ENCODE data around the gene PDZK1IP1.
"Not testable (repeated sequence)": the region's sequence is repeated elsewhere in the genome, so short reads cannot be mapped to it uniquely, and the experiment has no call there.

Gene PDZK1IP1

GRCh38 chr1:47223921-47224675, 34.3 kb upstream of the PDZK1IP1 start:
- DNase-seq (ENCODE audit: low read depth) = no peak

GRCh38 chr1:47223174-47223920, 33.5 kb upstream of the PDZK1IP1 start:
- no peak for DNase-seq (ENCODE audit: low read depth)

GRCh38 chr1:47222476-47222875, 32.6 kb upstream of the PDZK1IP1 start:
- DNase-seq (ENCODE audit: low read depth) = no peak

GRCh38 chr1:47219590-47220220, 29.9 kb upstream of the PDZK1IP1 start:
- no peak for DNase-seq (ENCODE audit: low read depth)

GRCh38 chr1:47219001-47219400, 29.2 kb upstream of the PDZK1IP1 start:
- no peak for DNase-seq (ENCODE audit: low read depth)

GRCh38 chr1:47216278-47217059, 26.6 kb upstream of the PDZK1IP1 start:
- no peak for DNase-seq (ENCODE audit: low read depth)

GRCh38 chr1:47215713-47216112, 25.9 kb upstream of the PDZK1IP1 start:
- no peak for DNase-seq (ENCODE audit: low read depth)

GRCh38 chr1:47214549-47214948, 24.7 kb upstream of the PDZK1IP1 start:
- DNase-seq (ENCODE audit: low read depth) = no peak

GRCh38 chr1:47213230-47213963, 23.6 kb upstream of the PDZK1IP1 start:
- DNase-seq (ENCODE audit: low read depth) = no peak

GRCh38 chr1:47212636-47213229, 22.9 kb upstream of the PDZK1IP1 start:
- no peak for DNase-seq (ENCODE audit: low read depth)

- no peak for DNase-seq (ENCODE audit: low read depth)
Observed at GRCh38 chr1:47211796-47212269, 22.0 kb upstream of the PDZK1IP1 start.

- no peak for DNase-seq (ENCODE audit: low read depth)
Observed at GRCh38 chr1:47210666-47211065, 20.8 kb upstream of the PDZK1IP1 start.

GRCh38 chr1:47209725-47210325, 20.0 kb upstream of the PDZK1IP1 start:
- no peak for DNase-seq (ENCODE audit: low read depth)

GRCh38 chr1:47209091-47209490, 19.3 kb upstream of the PDZK1IP1 start:
- no peak for DNase-seq (ENCODE audit: low read depth)

- DNase-seq (ENCODE audit: low read depth) = no peak
Observed at GRCh38 chr1:47208374-47208850, 18.6 kb upstream of the PDZK1IP1 start.

- no peak for DNase-seq (ENCODE audit: low read depth)
Observed at GRCh38 chr1:47207803-47208373, 18.1 kb upstream of the PDZK1IP1 start.

GRCh38 chr1:47205918-47206317, 16.1 kb upstream of the PDZK1IP1 start:
- no peak for DNase-seq (ENCODE audit: low read depth)

GRCh38 chr1:47203504-47203903, 13.7 kb upstream of the PDZK1IP1 start:
- not testable (repeated sequence) for DNase-seq (ENCODE audit: low read depth)

GRCh38 chr1:47201179-47201578, 11.3 kb upstream of the PDZK1IP1 start:
- DNase-seq (ENCODE audit: low read depth) = no peak

GRCh38 chr1:47198214-47198613, 8.4 kb upstream of the PDZK1IP1 start:
- no peak for DNase-seq (ENCODE audit: low read depth)
